Tibial nerve (tissue), 4 donors: ENCODE measurements around the gene FFAR2. TPM values are rescaled to one million over a fixed set of nuclear protein-coding genes. Genes with fewer than 3 reads are reported as not detected.

Source experiments
- DNase-seq, 2 donors: peaks; one replicate each; pipeline ENCODE4 v3.0.0-alpha.2; 2019; ENCODE audit warnings: low spot score in 2 of 2
- H3K27ac ChIP-seq, 4 donors: fragments of 200-600 bp; sonication (generic) in 3 of 4; one replicate each; pipeline ENCODE4 v1.5.1; 2017 to 2019; ENCODE audit warnings: mild to moderate bottlenecking in 1 of 4
- H3K27me3 ChIP-seq, 2 donors: fragments of 200-600 bp; sonication (generic) in 1 of 2; one replicate each; pipeline versions ENCODE4 v1.5.1 to v1.6.0; 2017 to 2019
- H3K36me3 ChIP-seq, 3 donors: fragments of 200-600 bp; sonication (generic); one replicate each; pipeline ENCODE4 v1.5.1; 2018 to 2019
- H3K4me1 ChIP-seq, 4 donors: fragments of 200-600 bp; sonication (generic) in 3 of 4; one replicate each; pipeline ENCODE4 v1.5.1; 2017 to 2019
- H3K4me3 ChIP-seq, 4 donors: fragments of 200-600 bp; sonication (generic) in 3 of 4; one replicate each; pipeline ENCODE4 v1.5.1; 2017 to 2019; ENCODE audit warnings: mild to moderate bottlenecking in 1 of 4, moderate library complexity in 1 of 4
- H3K9me3 ChIP-seq, 4 donors: fragments of 200-600 bp; sonication (generic) in 3 of 4; one replicate each; pipeline ENCODE4 v1.5.1; 2017 to 2019
- EP300 ChIP-seq, 2 donors: sonication (generic); formaldehyde crosslinking; IDR thresholded peaks; one replicate each; pipeline ENCODE4 v1.6.1; 2017; ENCODE audit warnings: antibody characterized with exemption in 2 of 2, mild to moderate bottlenecking in 1 of 2
- POLR2A ChIP-seq, 2 donors: fragments of 450-650 bp; IDR thresholded peaks; one replicate each; pipeline ENCODE4 v1.6.1; 2017; ENCODE audit warnings: antibody characterized with exemption in 2 of 2, mild to moderate bottlenecking in 2 of 2, moderate library complexity in 2 of 2
- WGBS, 2 donors: methylation state at CpG; one replicate each; pipeline ENCODE4 v1.1.5; 2018; 5-methylcytosine and 5-hydroxymethylcytosine counted together
- total RNA-seq, 4 donors: library from RNA; depleted of rRNA; stranded (reverse); fragments of >200 nt; gene quantifications; one replicate each; pipeline ENCODE4 v1.1.0, GENCODE V29; 2016
- TF ChIP-seq, protein P1 (sequence below), 5 experiments: fragments of 200-600 bp in 3 of 5; fragments of 450-650 bp in 2 of 5; sonication (generic) in 3 of 5; IDR thresholded peaks; one replicate each; pipeline ENCODE4 v1.5.1; 2016 to 2019; ENCODE audit warnings: antibody characterized with exemption in 5 of 5, mild to moderate bottlenecking in 3 of 5, moderate library complexity in 2 of 5

The FFAR2 gene
- total RNA-seq, 4 donors from 2014 or later, result 0.22 TPM; not detected in 3

DNA sequence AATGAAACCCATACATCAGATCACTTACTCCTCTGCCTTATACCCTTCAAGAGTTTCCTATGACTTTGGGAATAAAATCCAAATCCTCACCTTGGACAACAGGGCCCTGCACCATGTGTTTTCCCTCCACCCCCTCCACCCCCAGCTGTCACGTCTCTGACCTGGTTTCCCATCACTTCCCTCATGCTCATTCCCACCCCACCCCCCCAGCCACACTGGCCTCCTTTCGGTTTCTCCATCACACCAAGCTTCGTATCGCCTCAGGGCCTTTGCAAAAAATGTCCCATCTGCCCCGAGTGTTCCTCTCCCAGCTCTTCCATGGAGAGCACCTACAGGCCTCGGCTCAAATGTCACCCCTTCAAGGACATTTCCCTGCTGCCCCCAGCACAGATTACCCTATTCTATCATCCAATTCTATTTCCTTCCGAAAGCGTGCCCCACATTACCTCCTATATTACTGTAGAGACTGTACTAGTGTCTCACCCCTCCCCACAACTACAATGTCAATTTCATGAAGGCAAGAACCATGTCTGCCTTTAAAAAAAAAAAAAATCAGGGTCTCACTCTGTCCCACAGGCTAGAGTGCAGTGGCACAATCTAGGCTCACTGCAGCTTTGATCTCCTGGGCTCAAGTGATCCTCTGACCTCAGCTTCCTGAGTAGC, 16.8 kb upstream of the FFAR2 start:
- Histone ChIP-seq H3K4me3 (no peak overlapping the region), H3K27ac (no peak overlapping the region), H3K36me3 (no peaks in the 10 kb centered on the region), H3K4me1 (peaks cover 0 to 19% (median 3%) of the 10 kb centered on the region in 4 donors), H3K27me3 (no peaks in the 10 kb centered on the region), H3K9me3 (peaks cover 0 to 10% (median 0%) of the 10 kb centered on the region in 4 donors)
- WGBS, 2 donors, result 85 to 88% methylated on average over 8 of the region's 8 CpGs
- no peak for DNase-seq
- TF ChIP-seq POLR2A (IDR thresholded peaks at IDR 0.05) (no peak), EP300 (IDR thresholded peaks at IDR 0.05) (no peak)
- TF ChIP-seq, protein P1, sequence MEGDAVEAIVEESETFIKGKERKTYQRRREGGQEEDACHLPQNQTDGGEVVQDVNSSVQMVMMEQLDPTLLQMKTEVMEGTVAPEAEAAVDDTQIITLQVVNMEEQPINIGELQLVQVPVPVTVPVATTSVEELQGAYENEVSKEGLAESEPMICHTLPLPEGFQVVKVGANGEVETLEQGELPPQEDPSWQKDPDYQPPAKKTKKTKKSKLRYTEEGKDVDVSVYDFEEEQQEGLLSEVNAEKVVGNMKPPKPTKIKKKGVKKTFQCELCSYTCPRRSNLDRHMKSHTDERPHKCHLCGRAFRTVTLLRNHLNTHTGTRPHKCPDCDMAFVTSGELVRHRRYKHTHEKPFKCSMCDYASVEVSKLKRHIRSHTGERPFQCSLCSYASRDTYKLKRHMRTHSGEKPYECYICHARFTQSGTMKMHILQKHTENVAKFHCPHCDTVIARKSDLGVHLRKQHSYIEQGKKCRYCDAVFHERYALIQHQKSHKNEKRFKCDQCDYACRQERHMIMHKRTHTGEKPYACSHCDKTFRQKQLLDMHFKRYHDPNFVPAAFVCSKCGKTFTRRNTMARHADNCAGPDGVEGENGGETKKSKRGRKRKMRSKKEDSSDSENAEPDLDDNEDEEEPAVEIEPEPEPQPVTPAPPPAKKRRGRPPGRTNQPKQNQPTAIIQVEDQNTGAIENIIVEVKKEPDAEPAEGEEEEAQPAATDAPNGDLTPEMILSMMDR (IDR thresholded peaks at IDR 0.05), result no peak

DNA sequence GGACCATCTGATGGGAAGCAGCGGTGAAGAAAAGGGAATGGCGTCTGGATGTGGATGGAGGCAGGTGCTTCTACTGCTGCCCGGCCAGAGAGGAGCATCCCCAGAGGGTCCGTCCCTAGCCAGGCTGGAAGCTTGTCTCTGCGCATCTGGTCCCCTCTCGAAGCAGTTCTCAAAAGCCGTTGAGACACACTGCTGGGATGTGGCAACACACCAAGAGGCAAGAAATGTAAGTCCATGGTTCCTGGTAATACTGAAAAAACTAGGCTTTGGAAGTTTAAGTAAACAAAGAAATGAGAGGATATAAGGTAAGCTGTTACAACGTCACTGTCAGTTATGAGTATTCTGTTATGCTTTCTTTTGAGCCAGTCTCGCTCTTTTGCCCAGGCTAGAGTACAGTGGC, 15.1 kb upstream of the FFAR2 start:
- no peaks in the 10 kb centered on the region for H3K36me3 ChIP-seq
- H3K27me3 ChIP-seq, result peaks cover 0 to 7% of the 10 kb centered on the region in 2 donors
- WGBS, 2 donors, result 89 to 93% methylated on average over 9 of the region's 9 CpGs
- peaks cover 0 to 34% (median 12%) of the 10 kb centered on the region in 4 donors for H3K4me1 ChIP-seq
- H3K9me3 ChIP-seq, result peaks cover 0 to 10% (median 0%) of the 10 kb centered on the region in 4 donors
- no peak overlapping the region for H3K27ac ChIP-seq
- DNase-seq, result no peak
- no peak for TF ChIP-seq POLR2A (IDR thresholded peaks at IDR 0.05)
- TF ChIP-seq, protein P1 (IDR thresholded peaks at IDR 0.05), result no peak
- TF ChIP-seq EP300 (IDR thresholded peaks at IDR 0.05), result no peak
- no peak overlapping the region for H3K4me3 ChIP-seq

DNA sequence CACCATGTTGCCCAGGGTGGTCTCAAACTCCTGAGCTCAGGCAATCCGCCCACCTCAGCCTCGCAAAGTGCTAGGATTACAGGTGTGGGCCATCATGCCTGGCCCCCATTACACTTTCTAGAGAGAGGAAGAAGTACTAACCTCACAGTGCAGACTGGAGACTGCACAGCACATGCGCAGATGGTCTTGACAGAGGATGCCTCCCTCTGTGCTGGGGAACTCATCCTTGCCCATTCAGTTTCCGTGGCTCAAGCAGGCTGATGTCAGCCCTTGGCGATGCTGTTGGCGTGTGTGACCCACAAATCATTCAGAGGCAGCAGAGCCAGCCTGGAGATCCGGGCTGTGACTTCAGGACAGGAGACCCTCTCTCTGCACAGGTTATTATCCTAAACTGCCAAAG, 14.6 kb upstream of the FFAR2 start:
- TF ChIP-seq, protein P1 (IDR thresholded peaks at IDR 0.05), result no peak
- no peak for TF ChIP-seq POLR2A (IDR thresholded peaks at IDR 0.05)
- TF ChIP-seq EP300 (IDR thresholded peaks at IDR 0.05), result no peak
- peaks cover 0 to 10% (median 0%) of the 10 kb centered on the region in 4 donors for H3K9me3 ChIP-seq
- H3K4me3 ChIP-seq, result no peak overlapping the region
- DNase-seq, result no peak
- no peak overlapping the region for H3K27ac ChIP-seq
- H3K27me3 ChIP-seq, result peaks cover 0 to 7% of the 10 kb centered on the region in 2 donors
- H3K4me1 ChIP-seq, result peaks cover 0 to 34% (median 12%) of the 10 kb centered on the region in 4 donors
- no peaks in the 10 kb centered on the region for H3K36me3 ChIP-seq
- 85 to 88% methylated on average over 7 of the region's 7 CpGs for WGBS, 2 donors

DNA sequence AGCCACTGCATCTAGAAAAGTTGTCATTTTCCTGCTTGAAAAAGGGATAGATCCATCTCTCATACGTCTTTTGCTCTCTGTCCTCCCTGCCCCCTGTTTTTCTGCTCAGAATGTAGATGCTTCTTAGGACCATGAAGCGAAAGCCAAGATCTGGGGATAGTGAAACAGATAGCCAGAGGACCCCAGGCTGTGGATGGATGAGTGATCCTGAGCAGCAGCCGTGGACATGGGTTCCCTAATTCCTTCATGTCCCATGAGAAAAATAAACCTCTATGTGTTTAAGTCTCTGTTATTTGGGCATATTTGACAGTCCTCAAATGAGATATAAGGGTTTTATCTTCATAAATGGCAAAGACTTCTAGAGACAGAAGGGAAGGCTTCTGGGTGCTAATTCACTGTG, 12.2 kb upstream of the FFAR2 start:
- no peak for DNase-seq
- WGBS, 2 donors, result 64 to 73% methylated on average over 3 of the region's 3 CpGs
- peak overlapping the region in 1 of 4 donors; percentile 35 for H3K27ac ChIP-seq

More for the DNA sequence above, 12.2 kb upstream of the FFAR2 start:
- no peak overlapping the region for H3K4me3 ChIP-seq
- H3K27me3 ChIP-seq, result peaks cover 0 to 7% of the 10 kb centered on the region in 2 donors
- peaks cover 0 to 34% (median 12%) of the 10 kb centered on the region in 4 donors for H3K4me1 ChIP-seq
- TF ChIP-seq POLR2A (IDR thresholded peaks at IDR 0.05), result no peak
- no peak for TF ChIP-seq EP300 (IDR thresholded peaks at IDR 0.05)
- TF ChIP-seq, protein P1 (IDR thresholded peaks at IDR 0.05), result no peak
- H3K9me3 ChIP-seq, result peaks cover 0 to 10% (median 0%) of the 10 kb centered on the region in 4 donors
- H3K36me3 ChIP-seq, result no peaks in the 10 kb centered on the region
